AG08396 (cell line): Measurements from ENCODE around the gene DISP1.
A peak's percentile ranks its signal among the peaks of the same experiment; 100 is the strongest.
"Not testable (repeated sequence)": the region's sequence is repeated elsewhere in the genome, so short reads cannot be mapped to it uniquely, and the experiment has no call there.

Experiments
- DNase-seq: peaks from one replicate; pipeline ENCODE4 v3.0.0; 2012; ENCODE audit warnings: low spot score, mixed read lengths

The DISP1 gene

GRCh38 chr1:222792744-222793143 lies 22.1 kb upstream of the DISP1 start:
- peak; percentile 21 for DNase-seq

GRCh38 chr1:222794656-222795474 lies 20.0 kb upstream of the DISP1 start:
- no peak for DNase-seq

- peak; percentile 20 for DNase-seq
These were observed 16.7 kb upstream of the DISP1 start for GRCh38 chr1:222798116-222798515.

GRCh38 chr1:222798975-222799374 lies 15.9 kb upstream of the DISP1 start:
- DNase-seq, result no peak

GRCh38 chr1:222801067-222801466 lies 13.8 kb upstream of the DISP1 start:
- no peak for DNase-seq

- DNase-seq, result no peak
These were observed 3.2 kb upstream of the DISP1 start for GRCh38 chr1:222811671-222812070.

GRCh38 chr1:222813866-222814535 lies 838 bp upstream of the DISP1 start:
- no peak for DNase-seq

GRCh38 chr1:222815440-222815765 lies 564 bp downstream of the DISP1 start:
- DNase-seq, result no peak

GRCh38 chr1:222817529-222817928 lies 2.7 kb downstream of the DISP1 start:
- DNase-seq, result peak; percentile 86

- DNase-seq, result no peak
These were observed 3.3 kb downstream of the DISP1 start for GRCh38 chr1:222818171-222818570.

GRCh38 chr1:222820171-222820712 lies 5.4 kb downstream of the DISP1 start:
- DNase-seq, result no peak

- DNase-seq, result no peak
These were observed 6.4 kb downstream of the DISP1 start for GRCh38 chr1:222821239-222821638.

GRCh38 chr1:222823695-222824094 lies 8.9 kb downstream of the DISP1 start:
- DNase-seq, result no peak

GRCh38 chr1:222824641-222825040 lies 9.8 kb downstream of the DISP1 start:
- DNase-seq, result no peak

- no peak for DNase-seq
These were observed 14.1 kb downstream of the DISP1 start for GRCh38 chr1:222828939-222829338.

- DNase-seq, result peak; percentile 16
These were observed 15.0 kb downstream of the DISP1 start for GRCh38 chr1:222829868-222830267.

GRCh38 chr1:222833356-222833876 lies 18.6 kb downstream of the DISP1 start:
- no peak for DNase-seq

GRCh38 chr1:222843469-222844410 lies 28.9 kb downstream of the DISP1 start:
- no peak for DNase-seq

GRCh38 chr1:222844411-222844779 lies 29.6 kb downstream of the DISP1 start:
- no peak for DNase-seq

GRCh38 chr1:222845763-222846162 lies 30.9 kb downstream of the DISP1 start:
- DNase-seq, result no peak

GRCh38 chr1:222850550-222850949 lies 35.7 kb downstream of the DISP1 start:
- not testable (repeated sequence) for DNase-seq

- peak; percentile 4 for DNase-seq
These were observed 37.5 kb downstream of the DISP1 start for GRCh38 chr1:222852326-222852725.
